ENCODE results near the gene MTF1.

The MTF1 gene

GRCh38 chr1:37761416-37762095, 97.8 kb downstream of the MTF1 start:
- DNase-seq (ENCODE audit: insufficient read length, low spot score) (no peak), FAIRE-seq (no peak)
- no peak for TF ChIP-seq PAX5 (IDR thresholded peaks at IDR 0.05; ENCODE audit: insufficient read depth, low read length, severe bottlenecking)
- TF ChIP-seq POLR2A (IDR thresholded peaks at IDR 0.05; ENCODE audit: low read depth, low read length) = no peak
- no peak for TF ChIP-seq POLR2AphosphoS5 (IDR thresholded peaks at IDR 0.05; ENCODE audit: low read depth, low read length)
- TF ChIP-seq TAF1 (IDR thresholded peaks at IDR 0.05; ENCODE audit: low read depth, low read length) = no peak
- no peak for TF ChIP-seq SPI1 (IDR thresholded peaks at IDR 0.05; ENCODE audit: low read depth, low read length)
- no peak for TF ChIP-seq POU2F2 (IDR thresholded peaks at IDR 0.05; ENCODE audit: low read depth, low read length)

Measured in GM12891 (cell line).